Measurements from ENCODE around the gene CD160. TPM values are rescaled to one million over a fixed set of nuclear protein-coding genes. Genes with fewer than 3 reads are reported as not detected.

The CD160 gene
- total and polyA plus RNA-seq, 10 of the 15 experiments (the other 5 are each of a cell fraction or from before 2014, with no cell fraction given): 0.06 to 1.1 (median 0.26) TPM; not detected in 5

DNA sequence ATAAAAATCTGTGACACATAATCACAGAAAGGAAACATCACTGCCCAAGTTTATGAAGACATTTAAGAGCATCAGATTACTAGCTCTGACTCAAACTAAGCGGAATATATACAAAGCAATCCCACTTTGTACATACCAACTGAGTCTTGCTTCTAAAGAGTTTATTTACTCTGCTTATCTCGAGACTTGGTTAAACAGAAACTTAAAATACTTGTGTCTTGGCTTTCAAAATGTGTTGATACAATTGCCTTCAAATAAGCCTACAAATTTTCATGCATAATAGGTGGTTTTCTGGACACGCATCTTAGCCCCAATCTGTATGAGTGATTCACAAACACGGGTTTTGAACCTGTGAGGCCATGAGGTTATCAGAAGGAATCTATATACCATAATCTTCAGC lies 21.0 kb downstream of the CD160 start (continued):
- no peak for TF ChIP-seq YBX1 (IDR thresholded peaks at IDR 0.05)

GRCh38 chr1:145747398-145748247 lies 28.3 kb downstream of the CD160 start:
- no TSS peak for BruUV-seq (replicated peaks)
- intact Hi-C loops (cut with micrococcal nuclease; ENCODE audit: unreplicated experiment) (no loop called here), in situ Hi-C loops (cut with MboI) (no loop called here)
- Histone ChIP-seq H3K27me3 (replicated peaks in 1 of 2; ENCODE audit: control insufficient read depth in 2 of 2, insufficient read depth in 2 of 2, low read length in 1 of 2) (no peaks in the 10 kb centered on the region), H2AFZ (ENCODE audit: control insufficient read depth, low read depth, low read length) (no peak overlapping the region), H3K27ac (ENCODE audit: control insufficient read depth, insufficient read depth) (no peak overlapping the region), H4K20me1 (ENCODE audit: control insufficient read depth, insufficient read depth) (no peaks in the 10 kb centered on the region), H3K9me3 (replicated peaks; ENCODE audit: control insufficient read depth, insufficient read depth, low read length) (no peaks in the 10 kb centered on the region), H3K79me2 (ENCODE audit: control insufficient read depth, insufficient read depth, low read length) (no peaks in the 10 kb centered on the region), H3K9ac (ENCODE audit: control insufficient read depth, insufficient read depth, low read length) (no peak overlapping the region), H3K4me1 (ENCODE audit: control insufficient read depth, insufficient read depth, low read length) (no peaks in the 10 kb centered on the region), H3K36me3 (ENCODE audit: control insufficient read depth in 2 of 2, insufficient read depth in 2 of 2, low read length in 1 of 2) (peaks cover 3 to 26% of the 10 kb centered on the region in 2 experiments), H3K4me3 (no peak overlapping the region), H3K4me2 (ENCODE audit: control insufficient read depth, insufficient read depth) (no peak overlapping the region)
- ChIA-PET SMC1A (ENCODE audit: uncharacterized antibody, unreplicated experiment) (interaction anchor here (1.0 kb wide), 1 partner anchor 10 kb away, joined by 3 read pairs; no protein-coding TSS in a partner anchor), CTCF (interaction anchor here (1.0 to 1.2 kb wide), 2 partner anchors 10 kb away, joined by 3 read pairs; no protein-coding TSS in a partner anchor), POLR2A (no interaction called here), RAD21 (ENCODE audit: unreplicated experiment) (no interaction called here)
- DNase-seq (ENCODE audit: low read depth, low spot score): no peak
- TF ChIP-seq NR2C2 (IDR thresholded peaks at IDR 0.05; ENCODE audit: borderline replicate concordance, control insufficient read depth, insufficient read length, low read depth) (no peak), TARDBP (IDR thresholded peaks at IDR 0.05; ENCODE audit: borderline replicate concordance) (no peak), POLR2A (IDR thresholded peaks at IDR 0.05; ENCODE audit: low read depth, low read length) (no peak), IRF5 (IDR thresholded peaks at IDR 0.05; ENCODE audit: borderline replicate concordance) (no peak), SPI1 (IDR thresholded peaks at IDR 0.05; ENCODE audit: borderline replicate concordance, insufficient read depth, low read depth, low read length) (no peak), RB1 (IDR thresholded peaks at IDR 0.05; ENCODE audit: borderline replicate concordance) (no peak), RBBP5 (conservative IDR thresholded peaks at IDR 0.05) (no peak), BRCA1 (IDR thresholded peaks at IDR 0.05; ENCODE audit: low read depth, low read length) (no peak), CHD4 (IDR thresholded peaks at IDR 0.05) (no peak), RAD51 (IDR thresholded peaks at IDR 0.05) (no peak), POLR2AphosphoS5 (IDR thresholded peaks at IDR 0.05; ENCODE audit: low read length) (no peak), POU2F2 (IDR thresholded peaks at IDR 0.05; ENCODE audit: borderline replicate concordance, low read depth, low read length) (no peak), CBX3 (IDR thresholded peaks at IDR 0.05; ENCODE audit: borderline replicate concordance, low read depth) (no peak)
- TF ChIP-seq, protein P1, sequence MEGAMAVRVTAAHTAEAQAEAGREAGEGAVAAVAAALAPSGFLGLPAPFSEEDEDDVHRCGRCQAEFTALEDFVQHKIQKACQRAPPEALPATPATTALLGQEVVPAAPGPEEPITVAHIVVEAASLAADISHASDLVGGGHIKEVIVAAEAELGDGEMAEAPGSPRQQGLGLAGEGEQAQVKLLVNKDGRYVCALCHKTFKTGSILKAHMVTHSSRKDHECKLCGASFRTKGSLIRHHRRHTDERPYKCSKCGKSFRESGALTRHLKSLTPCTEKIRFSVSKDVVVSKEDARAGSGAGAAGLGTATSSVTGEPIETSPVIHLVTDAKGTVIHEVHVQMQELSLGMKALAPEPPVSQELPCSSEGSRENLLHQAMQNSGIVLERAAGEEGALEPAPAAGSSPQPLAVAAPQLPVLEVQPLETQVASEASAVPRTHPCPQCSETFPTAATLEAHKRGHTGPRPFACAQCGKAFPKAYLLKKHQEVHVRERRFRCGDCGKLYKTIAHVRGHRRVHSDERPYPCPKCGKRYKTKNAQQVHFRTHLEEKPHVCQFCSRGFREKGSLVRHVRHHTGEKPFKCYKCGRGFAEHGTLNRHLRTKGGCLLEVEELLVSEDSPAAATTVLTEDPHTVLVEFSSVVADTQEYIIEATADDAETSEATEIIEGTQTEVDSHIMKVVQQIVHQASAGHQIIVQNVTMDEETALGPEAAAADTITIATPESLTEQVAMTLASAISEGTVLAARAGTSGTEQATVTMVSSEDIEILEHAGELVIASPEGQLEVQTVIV (IDR thresholded peaks at IDR 0.05; ENCODE audit: borderline replicate concordance, partially characterized antibody): no peak
- ATAC-seq: no peak
- FAIRE-seq: no peak
- WGBS (ENCODE audit: insufficient coverage, insufficient replicate concordance, low lambda C conversion rate, missing lambda C conversion rate): 76% methylated on average over 9 of the region's 9 CpGs

All from GM12878 (cell line).